Tibial nerve (tissue), 4 donors: Measurements from ENCODE around the gene KIF3A.

Experiments used
- CTCF ChIP-seq, 5 experiments: fragments of 200-600 bp in 3 of 5; fragments of 450-650 bp in 2 of 5; sonication (generic) in 3 of 5; IDR thresholded peaks; one replicate each; pipeline ENCODE4 v1.5.1; 2016 to 2019; ENCODE audit warnings: antibody characterized with exemption in 5 of 5, mild to moderate bottlenecking in 3 of 5, moderate library complexity in 2 of 5
- EP300 ChIP-seq, 2 donors: sonication (generic); formaldehyde crosslinking; IDR thresholded peaks; one replicate each; pipeline ENCODE4 v1.6.1; 2017; ENCODE audit warnings: antibody characterized with exemption in 2 of 2, mild to moderate bottlenecking in 1 of 2

GRCh38 chr5:132780577-132780976, 43.2 kb upstream of the KIF3A start:
- no peak for TF ChIP-seq CTCF (IDR thresholded peaks at IDR 0.05)
- no peak for TF ChIP-seq EP300 (IDR thresholded peaks at IDR 0.05)
